Erythroblast (primary cell): ENCODE measurements around the gene SYNE2.

Experiments used
- GATA1 ChIP-seq: IDR thresholded peaks from 2 replicates; pipeline ENCODE4 v1.6.1; 2011; ENCODE audit warnings: low read depth, mild to moderate bottlenecking, control low read depth, low read length, moderate library complexity
- POLR2A ChIP-seq: IDR thresholded peaks from 2 replicates; pipeline ENCODE4 v1.6.1; 2011; ENCODE audit warnings: mild to moderate bottlenecking, low read length

- TF ChIP-seq POLR2A (no peak), GATA1 (no peak)
Observed at GRCh38 chr14:64118892-64119291, 266.1 kb downstream of the SYNE2 start.
